Loucy (cell line): ENCODE measurements around the gene UBL5.

Experiments used
- H2AFZ ChIP-seq: fragments of 200-600 bp; sonication (generic); 2 replicates; pipeline ENCODE4 v1.6.0; 2016; ENCODE audit warnings: antibody characterized with exemption, mild to moderate bottlenecking, low read length, moderate library complexity
- H3F3A ChIP-seq: fragments of 200-600 bp; 2 replicates; pipeline ENCODE4 v1.6.0; 2016; ENCODE audit warnings: antibody characterized with exemption, low read depth, mild to moderate bottlenecking
- H3K27me3 ChIP-seq: fragments of 200-600 bp; sonication (generic); 2 replicates; pipeline ENCODE4 v1.6.1; 2014; ENCODE audit warnings: low read length, mild to moderate bottlenecking; ENCODE audit not compliant: insufficient read depth, poor library complexity, severe bottlenecking
- H3K36me3 ChIP-seq: fragments of 200-600 bp; sonication (generic); 2 replicates; pipeline ENCODE4 v1.6.1; 2016; ENCODE audit warnings: low read length; ENCODE audit not compliant: insufficient read depth
- H3K4me1 ChIP-seq: fragments of 200-600 bp; sonication (generic); 2 replicates; pipeline ENCODE4 v1.5.1; 2014; ENCODE audit warnings: low read length, mild to moderate bottlenecking; ENCODE audit not compliant: insufficient read depth, poor library complexity, severe bottlenecking
- H3K4me2 ChIP-seq: fragments of 200-600 bp; sonication (generic); 2 replicates; pipeline ENCODE4 v1.6.0; 2014; ENCODE audit warnings: antibody characterized with exemption, low read length, low read depth, mild to moderate bottlenecking; ENCODE audit not compliant: poor library complexity, severe bottlenecking
- H3K4me3 ChIP-seq: fragments of 200-600 bp; sonication (generic); 2 replicates; pipeline ENCODE4 v1.5.1; 2014; ENCODE audit warnings: low read length, mild to moderate bottlenecking, mixed read lengths; ENCODE audit not compliant: poor library complexity, severe bottlenecking
- H3K79me2 ChIP-seq: fragments of 200-600 bp; sonication (generic); 2 replicates; pipeline ENCODE4 v1.6.1; 2014; ENCODE audit warnings: low read length; ENCODE audit not compliant: insufficient read depth
- H3K9ac ChIP-seq: fragments of 200-600 bp; sonication (generic); 2 replicates; pipeline ENCODE4 v1.6.0; 2014; ENCODE audit warnings: mild to moderate bottlenecking, low read depth, low read length, moderate library complexity; ENCODE audit not compliant: poor library complexity, severe bottlenecking
- H3K9me2 ChIP-seq: fragments of 200-600 bp; sonication (generic); replicated peaks from 2 replicates; pipeline ENCODE4 v1.6.1; 2016; ENCODE audit warnings: low read depth, low read length, mixed read lengths
- H3K9me3 ChIP-seq: fragments of 200-600 bp; sonication (generic); 2 replicates; pipeline ENCODE4 v1.6.1; 2014; ENCODE audit warnings: mild to moderate bottlenecking, antibody characterized with exemption, low read length, low read depth; ENCODE audit not compliant: insufficient read depth
- H4K20me1 ChIP-seq: fragments of 200-600 bp; sonication (generic); 2 replicates; pipeline ENCODE4 v1.6.0; 2014; ENCODE audit warnings: antibody characterized with exemption, low read length, mild to moderate bottlenecking; ENCODE audit not compliant: insufficient read depth, poor library complexity, severe bottlenecking
- CTCF ChIP-seq: fragments of 200-600 bp; sonication (generic); conservative IDR thresholded peaks from 2 replicates; pipeline ENCODE4 v1.5.1; 2014; ENCODE audit warnings: mild to moderate bottlenecking, antibody characterized with exemption, low read length
- EZH2phosphoT487 ChIP-seq: fragments of 200-600 bp; IDR thresholded peaks from 2 replicates; pipeline ENCODE4 v1.6.1; 2018; ENCODE audit warnings: antibody characterized with exemption, mild to moderate bottlenecking, moderate library complexity, borderline replicate concordance

The UBL5 gene

GRCh38 chr19:9792206-9793070, 35.3 kb upstream of the UBL5 start:
- no peak for TF ChIP-seq EZH2phosphoT487
- no peak for TF ChIP-seq CTCF
- Histone ChIP-seq H3K9ac (peak overlapping the region; percentile 76), H3F3A (0 out of 2 replicates have a peak, but pooled peaks cover 3% of the 10 kb centered on the region), H2AFZ (peak overlapping the region; percentile 97), H3K4me2 (peak overlapping the region; percentile 86), H3K4me3 (peak overlapping the region; percentile 84), H3K36me3 (no peaks in the 10 kb centered on the region), H3K9me3 (no peaks in the 10 kb centered on the region), H3K27me3 (no peaks in the 10 kb centered on the region), H3K9me2 (no peaks in the 10 kb centered on the region), H3K4me1 (peaks cover 24% of the 10 kb centered on the region), H3K79me2 (no peaks in the 10 kb centered on the region), H4K20me1 (no peaks in the 10 kb centered on the region)

GRCh38 chr19:9793071-9793591, 34.6 kb upstream of the UBL5 start:
- H3K79me2 ChIP-seq, result no peaks in the 10 kb centered on the region
- no peaks in the 10 kb centered on the region for H3K9me3 ChIP-seq
- H3F3A ChIP-seq, result 0 out of 2 replicates have a peak, but pooled peaks cover 3% of the 10 kb centered on the region
- peak overlapping the region; percentile 96 for H2AFZ ChIP-seq
- no peaks in the 10 kb centered on the region for H3K36me3 ChIP-seq
- peaks cover 24% of the 10 kb centered on the region for H3K4me1 ChIP-seq
- H3K4me3 ChIP-seq, result peak overlapping the region; percentile 84
- no peaks in the 10 kb centered on the region for H3K9me2 ChIP-seq
- H3K27me3 ChIP-seq, result no peaks in the 10 kb centered on the region
- peak overlapping the region; percentile 76 for H3K9ac ChIP-seq
- TF ChIP-seq CTCF (no peak), EZH2phosphoT487 (no peak)
- H3K4me2 ChIP-seq, result peak overlapping the region; percentile 86
- no peaks in the 10 kb centered on the region for H4K20me1 ChIP-seq

GRCh38 chr19:9796113-9796773, 31.5 kb upstream of the UBL5 start:
- H3K27me3 ChIP-seq, result no peaks in the 10 kb centered on the region
- TF ChIP-seq EZH2phosphoT487 (no peak), CTCF (peak; percentile 92)
- no peaks in the 10 kb centered on the region for H3K36me3 ChIP-seq
- H3K4me2 ChIP-seq, result peak overlapping the region; percentile 13
- H3K4me3 ChIP-seq, result no peak overlapping the region
- H3K9ac ChIP-seq, result no peak overlapping the region
- no peaks in the 10 kb centered on the region for H3K9me2 ChIP-seq
- H4K20me1 ChIP-seq, result no peaks in the 10 kb centered on the region
- peak overlapping the region; percentile 70 for H2AFZ ChIP-seq
- H3K79me2 ChIP-seq, result no peaks in the 10 kb centered on the region
- H3F3A ChIP-seq, result 0 out of 2 replicates have a peak, but pooled peaks cover 3% of the 10 kb centered on the region
- H3K4me1 ChIP-seq, result peaks cover 30% of the 10 kb centered on the region
- H3K9me3 ChIP-seq, result no peaks in the 10 kb centered on the region
